GM12878 (cell line): ENCODE measurements around the gene RPL13A. TPM values are rescaled to one million over a fixed set of nuclear protein-coding genes. Genes with fewer than 3 reads are reported as not detected.
A peak's percentile ranks its signal among the peaks of the same experiment; 100 is the strongest.

Experiments
- ATAC-seq: fragments of 200-7000 bp; cut with Tn5 transposase; 3 replicates; pipeline ENCODE4 v1.9.1; 2020; ENCODE audit warnings: mild to moderate bottlenecking, moderate library complexity
- BruUV-seq: library from RNA; stranded (reverse); fragments of 400-500 nt; replicated peaks from 2 replicates; lab custom pipeline; 2021; lab: Mats Ljungman, UMichigan
- CTCF ChIA-PET: fragments of 300-600 bp; sonication (Branson Sonifier 250); formaldehyde crosslinking; extraction: SDS; loops from one replicate; lab custom pipeline; 2021; ENCODE audit warnings: inconsistent platforms; lab: Yijun Ruan, JAX
- POLR2A ChIA-PET: fragments of 350-600 bp; formaldehyde crosslinking; extraction: SDS; loops from one replicate; lab custom pipeline; 2021; ENCODE audit warnings: inconsistent platforms; lab: Charles Lee
- RAD21 ChIA-PET: fragments of 300-600 bp; sonication (Branson Sonifier 250); formaldehyde crosslinking; loops from one replicate; lab custom pipeline; 2023; ENCODE audit warnings: antibody characterized with exemption; ENCODE audit not compliant: unreplicated experiment; lab: Charles Lee
- SMC1A ChIA-PET: fragments of 300-600 bp; sonication (Branson Sonifier 250); formaldehyde crosslinking; loops from one replicate; lab custom pipeline; 2023; ENCODE audit not compliant: unreplicated experiment, uncharacterized antibody; lab: Charles Lee
- DNase-seq: peaks from one replicate; pipeline ENCODE4 v3.0.0-alpha.2; 2011; ENCODE audit warnings: low read depth, low spot score
- FAIRE-seq: peaks from 3 replicates; lab custom pipeline; 2011; peaks lifted over from hg19 to GRCh38; lab: Jason Lieb, UNC
- H2AFZ ChIP-seq: 2 replicates; pipeline ENCODE4 v1.6.0; 2011; ENCODE audit warnings: low read depth, low read length, control low read depth; ENCODE audit not compliant: control insufficient read depth
- H3K27ac ChIP-seq: 2 replicates; pipeline ENCODE4 v1.5.1; 2011; ENCODE audit warnings: control low read depth; ENCODE audit not compliant: control insufficient read depth, insufficient read depth
- H3K27me3 ChIP-seq, 2 experiments: replicated peaks in 1 of 2; 2 replicates each; pipeline versions ENCODE4 v1.6.0 to v1.6.1; 2011; ENCODE audit warnings: low read length in 1 of 2; ENCODE audit not compliant: control insufficient read depth in 2 of 2, insufficient read depth in 2 of 2
- H3K36me3 ChIP-seq, 2 experiments: 2 replicates each; pipeline ENCODE4 v1.5.1; 2011; ENCODE audit warnings: low read length in 1 of 2; ENCODE audit not compliant: control insufficient read depth in 2 of 2, insufficient read depth in 2 of 2
- H3K4me1 ChIP-seq: 2 replicates; pipeline ENCODE4 v1.6.1; 2011; ENCODE audit warnings: mild to moderate bottlenecking, low read length, moderate library complexity, mixed read lengths; ENCODE audit not compliant: control insufficient read depth, insufficient read depth
- H3K4me2 ChIP-seq: 2 replicates; pipeline ENCODE4 v1.6.0; 2011; ENCODE audit warnings: control low read depth; ENCODE audit not compliant: control insufficient read depth, insufficient read depth
- H3K4me3 ChIP-seq: fragments of 200-600 bp; sonication (generic); 2 replicates; pipeline ENCODE4 v1.5.1; 2016
- H3K79me2 ChIP-seq: 2 replicates; pipeline ENCODE4 v1.6.0; 2011; ENCODE audit warnings: low read length; ENCODE audit not compliant: control insufficient read depth, insufficient read depth
- H3K9ac ChIP-seq: 2 replicates; pipeline ENCODE4 v1.8.0; 2011; ENCODE audit warnings: low read length, control low read depth, mixed read lengths; ENCODE audit not compliant: control insufficient read depth, insufficient read depth
- H3K9me3 ChIP-seq: replicated peaks from 3 replicates; pipeline ENCODE4 v1.5.1; 2011; ENCODE audit warnings: mild to moderate bottlenecking, low read length; ENCODE audit not compliant: control insufficient read depth, insufficient read depth
- H4K20me1 ChIP-seq: 2 replicates; pipeline ENCODE4 v1.6.0; 2011; ENCODE audit not compliant: control insufficient read depth, insufficient read depth
- ASH2L ChIP-seq: fragments of 300-600, 200-600 bp; sonication (generic); IDR thresholded peaks from 2 replicates; pipeline ENCODE4 v1.6.1; 2017; ENCODE audit warnings: low read depth, mild to moderate bottlenecking, borderline replicate concordance
- ATF7 ChIP-seq: fragments of 450-650 bp; IDR thresholded peaks from 2 replicates; pipeline ENCODE4 v1.6.1; 2016; ENCODE audit warnings: low read depth, mild to moderate bottlenecking
- BMI1 ChIP-seq: fragments of 450-650 bp; IDR thresholded peaks from 2 replicates; pipeline ENCODE4 v1.6.1; 2016; ENCODE audit warnings: mild to moderate bottlenecking, moderate library complexity, borderline replicate concordance
- EED ChIP-seq: sonication (generic); IDR thresholded peaks from 2 replicates; pipeline ENCODE4 v1.6.1; 2016; ENCODE audit warnings: antibody characterized with exemption, low read depth
- HDAC2 ChIP-seq: fragments of 200-600 bp; sonication (generic); IDR thresholded peaks from 2 replicates; pipeline ENCODE4 v1.6.1; 2017
- HDAC6 ChIP-seq: fragments of 200-600 bp; sonication (generic); IDR thresholded peaks from one replicate; pipeline ENCODE4 v1.8.0; 2017; ENCODE audit warnings: antibody characterized with exemption; ENCODE audit not compliant: unreplicated experiment
- JUND ChIP-seq: IDR thresholded peaks from 2 replicates; pipeline ENCODE4 v1.6.1; 2012; ENCODE audit warnings: low read depth, mild to moderate bottlenecking, low read length, improper control_type of control experiment, moderate library complexity
- PAX5 ChIP-seq: IDR thresholded peaks from 2 replicates; pipeline ENCODE4 v1.6.1; 2011; ENCODE audit warnings: low read depth, low read length, borderline replicate concordance
- POLR2A ChIP-seq: IDR thresholded peaks from 2 replicates; pipeline ENCODE4 v1.6.1; 2011; ENCODE audit warnings: low read depth, mild to moderate bottlenecking, low read length
- RAD21 ChIP-seq: IDR thresholded peaks from 2 replicates; pipeline ENCODE4 v1.6.1; 2011; ENCODE audit warnings: mild to moderate bottlenecking, low read depth, low read length, moderate library complexity; ENCODE audit not compliant: insufficient read depth
- RAD51 ChIP-seq: fragments of 450-650 bp; IDR thresholded peaks from 2 replicates; pipeline ENCODE4 v1.6.1; 2016; ENCODE audit warnings: moderate library complexity, mild to moderate bottlenecking, inconsistent platforms
- RBBP5 ChIP-seq: fragments of 200-600 bp; sonication (generic); conservative IDR thresholded peaks from 2 replicates; pipeline ENCODE4 v1.6.1; 2016
- RFX5 ChIP-seq: IDR thresholded peaks from 2 replicates; pipeline ENCODE4 v1.6.1; 2011; ENCODE audit warnings: low read depth, low read length, improper control_type of control experiment
- SREBF2 ChIP-seq: IDR thresholded peaks from 2 replicates; pipeline ENCODE4 v1.6.1; 2012; ENCODE audit warnings: mild to moderate bottlenecking, low read length
- TAF1 ChIP-seq: IDR thresholded peaks from 2 replicates; pipeline ENCODE4 v1.6.1; 2011; ENCODE audit warnings: mild to moderate bottlenecking, low read depth, low read length, borderline replicate concordance
- TBL1XR1 ChIP-seq: IDR thresholded peaks from 2 replicates; pipeline ENCODE4 v1.6.1; 2012; ENCODE audit warnings: low read depth, low read length, improper control_type of control experiment
- ZNF384 ChIP-seq: IDR thresholded peaks from 2 replicates; pipeline ENCODE4 v1.6.1; 2012; ENCODE audit warnings: low read depth, mild to moderate bottlenecking, low read length, improper control_type of control experiment, borderline replicate concordance
- WGBS: methylation state at CpG from one replicate; pipeline ENCODE4 v1.1.6; 2016; ENCODE audit warnings: low lambda C conversion rate; ENCODE audit not compliant: insufficient replicate concordance, insufficient coverage; ENCODE audit errors: missing lambda C conversion rate; 5-methylcytosine and 5-hydroxymethylcytosine counted together
- in situ Hi-C: fragments of 300-500 bp; cut with MboI; formaldehyde crosslinking; loops from 9 replicates; pipeline ENCODE4 v1.14.3; 2018; ENCODE audit warnings: mixed read lengths
- intact Hi-C: fragments of 100-400 bp; cut with micrococcal nuclease; formaldehyde crosslinking; loops from one replicate; pipeline ENCODE4 v1.14.2; 2022; ENCODE audit not compliant: unreplicated experiment
- polyA plus RNA-seq, 11 experiments: library from polyadenylated mRNA; depleted of rRNA in 4 of 11; unstranded in 6 of 11; stranded (reverse) in 5 of 11; fragments of >200 nt; fragmentation: Nextera tagmentation in 4 of 11; fragmentation: Illumina TruSeq in 1 of 11; extraction: Ambion mirVana in 4 of 11; extraction: Trizol in 1 of 11; gene quantifications; 1 replicate in 1 of 11; 2 replicates in 10 of 11; pipeline versions ENCODE4 v1.2.1 to v1.2.3, GENCODE V29; 2011 to 2016; ENCODE audit warnings: inconsistent platforms in 2 of 11, missing spikeins in 2 of 11, low read depth in 1 of 11
- total RNA-seq, 4 experiments: library from RNA; depleted of rRNA in 3 of 4; stranded (reverse); fragments of >200 nt in 3 of 4; fragmentation: Illumina TruSeq in 1 of 4; extraction: Trizol in 1 of 4; gene quantifications; 2 replicates each; pipeline versions ENCODE4 v1.2.1 to v1.2.3, GENCODE V29; 2013 to 2021
- TF ChIP-seq, protein P1 (sequence below): fragments of 450-650 bp; IDR thresholded peaks from 2 replicates; pipeline ENCODE4 v1.6.1; 2017; ENCODE audit warnings: mild to moderate bottlenecking, low read depth, inconsistent platforms; ENCODE audit not compliant: poor library complexity, severe bottlenecking
- TF ChIP-seq, protein P2 (sequence below): IDR thresholded peaks from 2 replicates; pipeline ENCODE4 v1.6.1; 2011; ENCODE audit warnings: borderline replicate concordance, low read depth, mild to moderate bottlenecking, moderate library complexity, mixed read lengths, low read length; ENCODE audit not compliant: insufficient read depth; ENCODE audit errors: extremely low read length
- TF ChIP-seq, protein P3 (sequence below): IDR thresholded peaks from 2 replicates; pipeline ENCODE4 v1.6.1; 2011; ENCODE audit warnings: mild to moderate bottlenecking, low read depth, low read length, moderate library complexity; ENCODE audit not compliant: insufficient replicate concordance

RPL13A gene
- total and polyA plus RNA-seq, 10 of the 15 experiments (the other 5 are each of a cell fraction or from before 2014, with no cell fraction given) = 1,426 to 8,961 (median 4,266) TPM

DNA sequence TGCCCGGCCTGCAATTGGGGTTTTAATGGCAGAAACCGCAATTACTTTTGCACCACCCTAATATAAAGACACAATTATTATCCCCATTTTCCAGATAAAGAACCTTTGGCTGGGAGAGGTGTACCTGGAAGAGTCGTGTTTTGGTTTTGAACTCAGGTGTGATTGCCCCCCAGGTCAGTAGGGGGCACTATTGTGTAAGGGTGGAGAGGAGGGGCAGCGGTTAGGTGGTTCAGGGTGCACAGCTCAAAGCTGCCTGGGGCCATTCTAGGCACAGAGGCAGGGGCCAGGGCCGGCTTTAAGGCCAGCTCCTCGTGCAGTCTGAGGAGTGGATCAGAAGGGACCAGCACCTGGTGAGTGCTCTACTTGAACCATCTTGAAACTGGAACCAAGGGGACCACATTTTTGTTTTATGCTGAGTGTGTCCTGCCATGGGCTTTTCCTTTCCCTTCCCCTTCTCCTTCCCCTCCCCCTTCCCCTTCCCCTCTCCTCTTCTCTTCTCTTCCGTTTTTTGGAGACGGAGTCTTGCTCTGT, 19.2 kb downstream of the RPL13A start (continued):
- TF ChIP-seq RAD21 = peak; percentile 96
- no peak for TF ChIP-seq PAX5
- no peak for TF ChIP-seq EED
- TF ChIP-seq RFX5 = no peak
- TF ChIP-seq HDAC2 = no peak
- TF ChIP-seq RAD51 = no peak

DNA sequence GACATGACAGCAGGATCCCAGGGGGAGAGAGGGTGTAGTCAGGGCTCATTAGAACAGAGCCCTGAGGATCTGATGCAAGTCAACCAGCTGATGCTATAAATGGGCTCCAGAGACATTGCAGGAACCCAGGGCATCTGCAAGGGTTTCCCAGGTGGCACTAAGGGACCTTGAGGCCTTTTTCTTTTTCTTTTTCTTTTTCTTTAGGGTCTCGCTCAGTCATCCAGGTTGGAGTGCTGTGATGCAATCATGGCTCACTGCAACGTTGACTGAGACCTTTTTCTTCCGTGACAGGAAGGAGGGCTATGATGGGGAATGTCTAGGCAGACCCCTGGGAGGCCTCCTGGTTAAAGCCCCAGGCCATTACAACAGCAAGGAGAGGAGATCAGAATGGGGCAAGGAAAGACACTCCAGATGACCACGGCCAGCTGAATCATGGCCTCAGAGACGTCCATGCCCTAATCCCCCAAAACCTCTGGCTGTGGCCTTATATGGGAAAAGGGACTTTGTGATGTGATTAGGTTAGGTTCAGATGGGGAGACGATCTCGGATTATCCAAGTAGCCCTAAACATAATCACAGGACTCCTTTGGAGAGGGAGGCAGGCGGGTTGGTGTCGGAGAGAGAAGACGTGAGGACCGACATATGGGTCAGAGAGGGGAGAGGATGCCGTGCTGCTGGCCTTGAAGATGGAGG, 20.5 kb downstream of the RPL13A start:
- H3K9ac ChIP-seq = no peak overlapping the region
- no TSS peak for BruUV-seq
- SMC1A ChIA-PET = interaction anchor here (1.3 to 8.5 kb wide), 3 partner anchors 27 to 62 kb away, joined by 4 to 70 read pairs (median 5); no protein-coding TSS in a partner anchor
- POLR2A ChIA-PET = no interaction called here
- no peaks in the 10 kb centered on the region for H3K9me3 ChIP-seq
- H3K4me2 ChIP-seq = no peak overlapping the region
- intact Hi-C loops (no loop called here), in situ Hi-C loops (loop anchor here (5.0 kb wide), 1 partner anchor 34 kb away; no protein-coding TSS in a partner anchor)
- no peaks in the 10 kb centered on the region for H4K20me1 ChIP-seq
- no peak overlapping the region for H3K27ac ChIP-seq
- FAIRE-seq (no peak), ATAC-seq (no peak), DNase-seq (no peak)
- peaks cover 7% of the 10 kb centered on the region for H3K4me1 ChIP-seq
- WGBS = 46% methylated on average over 12 of the region's 12 CpGs
- H3K4me3 ChIP-seq = no peak overlapping the region
- CTCF ChIA-PET = interaction anchor here (0.7 to 1.9 kb wide), 7 partner anchors 34 to 177 kb away, joined by 3 to 10 read pairs (median 3); no protein-coding TSS in a partner anchor
- H2AFZ ChIP-seq = no peak overlapping the region
- H3K36me3 ChIP-seq = no peaks in the 10 kb centered on the region
- no peaks in the 10 kb centered on the region for H3K79me2 ChIP-seq
- no peaks in the 10 kb centered on the region for H3K27me3 ChIP-seq
- RAD21 ChIA-PET = interaction anchor here (0.7 to 1.9 kb wide), 4 partner anchors 38 to 173 kb away, joined by 4 to 7 read pairs (median 6); no protein-coding TSS in a partner anchor
- TF ChIP-seq TAF1 (no peak), ZNF384 (no peak), BMI1 (no peak), SREBF2 (no peak), ATF7 (no peak), POLR2A (no peak), TBL1XR1 (no peak), HDAC6 (no peak), RBBP5 (no peak), ASH2L (no peak), JUND (no peak)
- TF ChIP-seq, protein P1, sequence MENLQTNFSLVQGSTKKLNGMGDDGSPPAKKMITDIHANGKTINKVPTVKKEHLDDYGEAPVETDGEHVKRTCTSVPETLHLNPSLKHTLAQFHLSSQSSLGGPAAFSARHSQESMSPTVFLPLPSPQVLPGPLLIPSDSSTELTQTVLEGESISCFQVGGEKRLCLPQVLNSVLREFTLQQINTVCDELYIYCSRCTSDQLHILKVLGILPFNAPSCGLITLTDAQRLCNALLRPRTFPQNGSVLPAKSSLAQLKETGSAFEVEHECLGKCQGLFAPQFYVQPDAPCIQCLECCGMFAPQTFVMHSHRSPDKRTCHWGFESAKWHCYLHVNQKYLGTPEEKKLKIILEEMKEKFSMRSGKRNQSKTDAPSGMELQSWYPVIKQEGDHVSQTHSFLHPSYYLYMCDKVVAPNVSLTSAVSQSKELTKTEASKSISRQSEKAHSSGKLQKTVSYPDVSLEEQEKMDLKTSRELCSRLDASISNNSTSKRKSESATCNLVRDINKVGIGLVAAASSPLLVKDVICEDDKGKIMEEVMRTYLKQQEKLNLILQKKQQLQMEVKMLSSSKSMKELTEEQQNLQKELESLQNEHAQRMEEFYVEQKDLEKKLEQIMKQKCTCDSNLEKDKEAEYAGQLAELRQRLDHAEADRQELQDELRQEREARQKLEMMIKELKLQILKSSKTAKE = no peak
- TF ChIP-seq, protein P2, sequence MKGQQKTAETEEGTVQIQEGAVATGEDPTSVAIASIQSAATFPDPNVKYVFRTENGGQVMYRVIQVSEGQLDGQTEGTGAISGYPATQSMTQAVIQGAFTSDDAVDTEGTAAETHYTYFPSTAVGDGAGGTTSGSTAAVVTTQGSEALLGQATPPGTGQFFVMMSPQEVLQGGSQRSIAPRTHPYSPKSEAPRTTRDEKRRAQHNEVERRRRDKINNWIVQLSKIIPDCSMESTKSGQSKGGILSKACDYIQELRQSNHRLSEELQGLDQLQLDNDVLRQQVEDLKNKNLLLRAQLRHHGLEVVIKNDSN = no peak
- TF ChIP-seq, protein P3, sequence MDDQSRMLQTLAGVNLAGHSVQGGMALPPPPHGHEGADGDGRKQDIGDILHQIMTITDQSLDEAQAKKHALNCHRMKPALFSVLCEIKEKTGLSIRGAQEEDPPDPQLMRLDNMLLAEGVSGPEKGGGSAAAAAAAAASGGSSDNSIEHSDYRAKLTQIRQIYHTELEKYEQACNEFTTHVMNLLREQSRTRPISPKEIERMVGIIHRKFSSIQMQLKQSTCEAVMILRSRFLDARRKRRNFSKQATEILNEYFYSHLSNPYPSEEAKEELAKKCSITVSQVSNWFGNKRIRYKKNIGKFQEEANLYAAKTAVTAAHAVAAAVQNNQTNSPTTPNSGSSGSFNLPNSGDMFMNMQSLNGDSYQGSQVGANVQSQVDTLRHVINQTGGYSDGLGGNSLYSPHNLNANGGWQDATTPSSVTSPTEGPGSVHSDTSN = no peak
